DOHH2 (cell line): ENCODE measurements around the gene DNAJC27.

ENCODE experiments used
- H3F3A ChIP-seq: fragments of 200-600 bp; sonication (generic), shearing (Covaris generic); 2 replicates; pipeline ENCODE4 v1.6.0; 2016; ENCODE audit warnings: antibody characterized with exemption, mild to moderate bottlenecking; ENCODE audit not compliant: control insufficient read depth, insufficient read depth
- H3K27ac ChIP-seq: fragments of 200-600 bp; sonication (generic); 2 replicates; pipeline ENCODE4 v1.5.1; 2014; ENCODE audit warnings: low read depth, mild to moderate bottlenecking, low read length, moderate library complexity
- H3K27me3 ChIP-seq: fragments of 200-600 bp; sonication (generic); 2 replicates; pipeline ENCODE4 v1.6.1; 2014; ENCODE audit warnings: mild to moderate bottlenecking, low read length, mixed read lengths; ENCODE audit not compliant: control insufficient read depth
- H3K36me3 ChIP-seq: fragments of 200-600 bp; sonication (generic); 2 replicates; pipeline ENCODE4 v1.6.1; 2014; ENCODE audit warnings: mild to moderate bottlenecking, low read length, moderate library complexity, mixed read lengths; ENCODE audit not compliant: control insufficient read depth
- H3K4me1 ChIP-seq: fragments of 200-600 bp; sonication (generic); 2 replicates; pipeline ENCODE4 v1.6.1; 2014; ENCODE audit warnings: mild to moderate bottlenecking, low read length, mixed read lengths; ENCODE audit not compliant: control insufficient read depth
- H3K4me2 ChIP-seq: fragments of 200-600 bp; sonication (generic); 2 replicates; pipeline ENCODE4 v1.6.0; 2014; ENCODE audit warnings: mild to moderate bottlenecking, low read length, moderate library complexity
- H3K4me3 ChIP-seq: fragments of 200-600 bp; sonication (generic); 2 replicates; pipeline ENCODE4 v1.5.1; 2014; ENCODE audit warnings: mild to moderate bottlenecking, low read length, mixed read lengths
- H3K79me2 ChIP-seq: fragments of 200-600 bp; sonication (generic); 2 replicates; pipeline ENCODE4 v1.6.1; 2014; ENCODE audit warnings: mild to moderate bottlenecking, low read length, mixed read lengths; ENCODE audit not compliant: control insufficient read depth
- H3K9me2 ChIP-seq: fragments of 200-600 bp; sonication (generic); replicated peaks from 2 replicates; pipeline ENCODE4 v1.6.1; 2014; ENCODE audit warnings: mild to moderate bottlenecking, low read length, mixed read lengths; ENCODE audit not compliant: control insufficient read depth
- H3K9me3 ChIP-seq: fragments of 200-600 bp; sonication (generic); 2 replicates; pipeline ENCODE4 v1.6.1; 2014; ENCODE audit warnings: antibody characterized with exemption, low read length, mixed read lengths; ENCODE audit not compliant: control insufficient read depth, insufficient read depth
- H4K20me1 ChIP-seq: fragments of 200-600 bp; sonication (generic); 2 replicates; pipeline ENCODE4 v1.6.0; 2014; ENCODE audit warnings: low read depth, mild to moderate bottlenecking, antibody characterized with exemption, low read length, moderate library complexity; ENCODE audit not compliant: control insufficient read depth, insufficient read depth
- EZH2phosphoT487 ChIP-seq: fragments of 200-600 bp; sonication (generic); IDR thresholded peaks from 2 replicates; pipeline ENCODE4 v1.6.1; 2017; ENCODE audit warnings: borderline replicate concordance, mild to moderate bottlenecking, antibody characterized with exemption, low read length, moderate library complexity, mixed read lengths
- TF ChIP-seq, protein P1 (sequence below): fragments of 200-600 bp; sonication (generic); IDR thresholded peaks from one replicate; pipeline ENCODE4 v1.5.1; 2014; ENCODE audit warnings: antibody characterized with exemption, mild to moderate bottlenecking, low read depth, low read length; ENCODE audit not compliant: poor library complexity, severe bottlenecking

DNAJC27 gene

DNA sequence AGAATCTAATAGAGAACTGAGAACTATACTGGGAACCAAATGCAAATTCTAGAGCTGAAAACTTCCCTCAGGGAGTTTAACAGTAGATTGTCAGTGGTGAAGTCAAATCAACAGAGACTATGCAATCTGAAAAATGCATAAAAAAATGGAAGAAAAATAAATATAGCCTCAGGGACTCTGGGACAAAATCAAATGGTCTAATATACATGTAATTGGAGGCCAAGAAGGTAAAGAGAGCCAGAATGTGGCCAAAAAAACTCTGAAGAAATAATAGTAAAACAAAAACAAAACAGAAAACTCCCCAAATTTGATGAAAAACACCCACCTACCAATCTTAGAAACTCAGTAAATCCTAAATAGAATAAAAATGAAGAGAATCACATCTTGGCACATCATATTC is 16.5 kb downstream of the DNAJC27 start:
- TF ChIP-seq EZH2phosphoT487 = no peak
- TF ChIP-seq, protein P1, sequence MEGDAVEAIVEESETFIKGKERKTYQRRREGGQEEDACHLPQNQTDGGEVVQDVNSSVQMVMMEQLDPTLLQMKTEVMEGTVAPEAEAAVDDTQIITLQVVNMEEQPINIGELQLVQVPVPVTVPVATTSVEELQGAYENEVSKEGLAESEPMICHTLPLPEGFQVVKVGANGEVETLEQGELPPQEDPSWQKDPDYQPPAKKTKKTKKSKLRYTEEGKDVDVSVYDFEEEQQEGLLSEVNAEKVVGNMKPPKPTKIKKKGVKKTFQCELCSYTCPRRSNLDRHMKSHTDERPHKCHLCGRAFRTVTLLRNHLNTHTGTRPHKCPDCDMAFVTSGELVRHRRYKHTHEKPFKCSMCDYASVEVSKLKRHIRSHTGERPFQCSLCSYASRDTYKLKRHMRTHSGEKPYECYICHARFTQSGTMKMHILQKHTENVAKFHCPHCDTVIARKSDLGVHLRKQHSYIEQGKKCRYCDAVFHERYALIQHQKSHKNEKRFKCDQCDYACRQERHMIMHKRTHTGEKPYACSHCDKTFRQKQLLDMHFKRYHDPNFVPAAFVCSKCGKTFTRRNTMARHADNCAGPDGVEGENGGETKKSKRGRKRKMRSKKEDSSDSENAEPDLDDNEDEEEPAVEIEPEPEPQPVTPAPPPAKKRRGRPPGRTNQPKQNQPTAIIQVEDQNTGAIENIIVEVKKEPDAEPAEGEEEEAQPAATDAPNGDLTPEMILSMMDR = no peak
- Histone ChIP-seq H4K20me1 (no peaks in the 10 kb centered on the region), H3K79me2 (no peaks in the 10 kb centered on the region; the same call in 1 of the 2 replicates), H3K9me3 (no peaks in the 10 kb centered on the region), H3K27me3 (no peaks in the 10 kb centered on the region), H3K4me1 (peaks cover 5% of the 10 kb centered on the region; the same call in 1 of the 2 replicates), H3K9me2 (no peaks in the 10 kb centered on the region), H3K36me3 (peaks cover 86% of the 10 kb centered on the region), H3K4me2 (no peak overlapping the region), H3K4me3 (no peak overlapping the region), H3F3A (no peaks in the 10 kb centered on the region), H3K27ac (no peak overlapping the region)

DNA sequence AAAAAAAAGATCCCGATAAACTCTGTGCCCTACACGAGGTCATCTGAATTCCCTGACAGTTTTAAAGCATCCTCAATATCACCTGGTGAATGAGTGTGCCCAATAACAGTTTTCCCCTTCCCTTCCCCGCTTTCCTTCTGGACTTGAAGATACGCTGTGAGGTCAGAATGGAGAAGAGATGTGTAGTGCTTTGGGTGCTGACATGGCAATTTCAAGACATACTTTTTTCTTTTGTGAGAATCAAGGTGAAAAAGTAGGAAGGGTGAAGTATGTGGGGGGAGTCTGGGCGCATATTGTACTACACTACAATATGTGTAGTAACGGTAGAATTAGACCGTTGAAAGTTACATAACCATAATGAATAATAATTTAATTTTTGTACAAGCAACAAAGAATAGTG is 21.7 kb downstream of the DNAJC27 start:
- H4K20me1 ChIP-seq = no peaks in the 10 kb centered on the region
- no peaks in the 10 kb centered on the region for H3F3A ChIP-seq
- no peaks in the 10 kb centered on the region for H3K9me2 ChIP-seq
- H3K27ac ChIP-seq = no peak overlapping the region
- H3K27me3 ChIP-seq = no peaks in the 10 kb centered on the region
- peaks cover 79% of the 10 kb centered on the region for H3K36me3 ChIP-seq
- H3K4me1 ChIP-seq = peaks cover under 1% of the 10 kb centered on the region; the same call in 1 of the 2 replicates
- H3K9me3 ChIP-seq = no peaks in the 10 kb centered on the region
- TF ChIP-seq, protein P1 = no peak
- no peak for TF ChIP-seq EZH2phosphoT487
- no peak overlapping the region for H3K4me2 ChIP-seq
- no peaks in the 10 kb centered on the region for H3K79me2 ChIP-seq
- H3K4me3 ChIP-seq = no peak overlapping the region

DNA sequence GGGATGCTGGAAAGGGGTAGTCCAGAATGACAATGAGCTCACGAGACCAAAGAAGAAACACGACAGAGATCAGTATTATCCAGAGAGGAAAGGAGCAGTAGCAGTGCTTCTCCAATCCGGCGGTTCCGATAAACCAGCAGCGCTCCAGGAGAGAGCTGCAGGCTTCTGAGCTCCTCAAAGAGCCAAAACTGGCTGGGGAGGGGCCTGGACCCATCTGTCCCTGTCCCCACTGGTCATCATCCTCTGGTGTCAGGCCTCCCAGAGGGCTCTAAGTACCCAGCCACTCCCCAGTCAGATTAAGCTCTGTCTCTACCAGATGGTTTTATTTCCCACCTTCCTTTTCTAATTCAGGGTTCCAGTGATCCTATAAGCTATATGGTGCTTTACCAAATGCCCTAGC is 23.2 kb downstream of the DNAJC27 start:
- Histone ChIP-seq H3K36me3 (peaks cover 67% of the 10 kb centered on the region), H3K4me1 (no peaks in the 10 kb centered on the region), H3K27me3 (no peaks in the 10 kb centered on the region), H3K9me3 (no peaks in the 10 kb centered on the region), H3K4me3 (no peak overlapping the region), H3K27ac (no peak overlapping the region), H3K9me2 (no peaks in the 10 kb centered on the region), H3K79me2 (no peaks in the 10 kb centered on the region), H4K20me1 (no peaks in the 10 kb centered on the region), H3F3A (peaks cover 2% of the 10 kb centered on the region; the same call in 1 of the 2 replicates), H3K4me2 (no peak overlapping the region)
- TF ChIP-seq, protein P1 = no peak
- no peak for TF ChIP-seq EZH2phosphoT487
